Measurements from ENCODE around the gene PTAFR. TPM values are rescaled to one million over a fixed set of nuclear protein-coding genes. Genes with fewer than 3 reads are reported as not detected.

The PTAFR gene
- total RNA-seq, 2 donors from 2014 or later = 2.2 to 3.9 TPM

- H3K9ac ChIP-seq (ENCODE audit: low read depth in 2 of 2, low read length in 2 of 2) = no peak overlapping the region
- intact Hi-C loops (cut with DNase I) = no loop called here
- H3K27ac ChIP-seq = peak overlapping the region; percentile 11
- no peaks in the 10 kb centered on the region for H3K36me3 ChIP-seq
- no peak overlapping the region for H3K4me3 ChIP-seq
- DNase-seq = no peak
- H3K9me3 ChIP-seq = no peaks in the 10 kb centered on the region
- no peaks in the 10 kb centered on the region for H3K27me3 ChIP-seq
- TF ChIP-seq, protein P1, sequence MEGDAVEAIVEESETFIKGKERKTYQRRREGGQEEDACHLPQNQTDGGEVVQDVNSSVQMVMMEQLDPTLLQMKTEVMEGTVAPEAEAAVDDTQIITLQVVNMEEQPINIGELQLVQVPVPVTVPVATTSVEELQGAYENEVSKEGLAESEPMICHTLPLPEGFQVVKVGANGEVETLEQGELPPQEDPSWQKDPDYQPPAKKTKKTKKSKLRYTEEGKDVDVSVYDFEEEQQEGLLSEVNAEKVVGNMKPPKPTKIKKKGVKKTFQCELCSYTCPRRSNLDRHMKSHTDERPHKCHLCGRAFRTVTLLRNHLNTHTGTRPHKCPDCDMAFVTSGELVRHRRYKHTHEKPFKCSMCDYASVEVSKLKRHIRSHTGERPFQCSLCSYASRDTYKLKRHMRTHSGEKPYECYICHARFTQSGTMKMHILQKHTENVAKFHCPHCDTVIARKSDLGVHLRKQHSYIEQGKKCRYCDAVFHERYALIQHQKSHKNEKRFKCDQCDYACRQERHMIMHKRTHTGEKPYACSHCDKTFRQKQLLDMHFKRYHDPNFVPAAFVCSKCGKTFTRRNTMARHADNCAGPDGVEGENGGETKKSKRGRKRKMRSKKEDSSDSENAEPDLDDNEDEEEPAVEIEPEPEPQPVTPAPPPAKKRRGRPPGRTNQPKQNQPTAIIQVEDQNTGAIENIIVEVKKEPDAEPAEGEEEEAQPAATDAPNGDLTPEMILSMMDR (IDR thresholded peaks at IDR 0.05) = no peak
- no peaks in the 10 kb centered on the region for H3K4me1 ChIP-seq
Observed at GRCh38 chr1:28139025-28139712, 37.3 kb downstream of the PTAFR start.

DNA sequence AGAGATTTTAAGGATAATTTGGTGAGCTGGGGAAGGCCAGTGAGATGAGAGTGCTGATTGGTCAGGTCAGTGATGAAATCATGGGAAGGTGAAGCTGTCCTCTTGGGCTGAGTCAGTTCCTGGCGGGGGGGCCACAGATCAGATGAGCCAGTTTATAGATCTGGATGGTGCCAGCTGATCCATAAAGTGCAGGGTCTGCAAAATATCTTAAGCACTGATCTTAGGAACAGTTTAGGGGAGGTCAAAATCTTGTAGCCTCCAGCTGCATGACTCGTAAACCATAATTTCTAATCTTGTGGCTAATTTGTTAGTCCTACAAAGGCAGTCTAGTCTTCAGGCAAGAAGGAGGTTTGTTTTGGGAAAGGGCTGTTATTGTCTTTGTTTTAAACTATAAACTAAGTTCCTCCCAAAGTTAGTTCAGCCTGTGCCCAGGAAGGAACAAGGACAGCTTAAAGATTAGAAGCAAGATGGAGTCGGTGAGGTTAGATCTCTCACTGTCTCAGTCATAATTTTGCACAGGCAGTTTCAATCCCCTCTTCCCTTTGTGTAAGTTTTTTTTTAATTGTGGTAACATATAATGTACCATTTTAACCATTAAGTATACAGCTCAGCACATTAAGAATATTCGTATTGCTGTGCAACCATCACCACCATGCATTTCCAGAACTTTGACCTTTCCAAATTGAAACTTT is 39.4 kb downstream of the PTAFR start:
- TF ChIP-seq, protein P1 (IDR thresholded peaks at IDR 0.05) = no peak
- no peaks in the 10 kb centered on the region for H3K9me3 ChIP-seq
- intact Hi-C loops (cut with DNase I) = no loop called here
- H3K4me3 ChIP-seq = no peak overlapping the region
- no peaks in the 10 kb centered on the region for H3K4me1 ChIP-seq
- H3K9ac ChIP-seq (ENCODE audit: low read depth in 2 of 2, low read length in 2 of 2) = no peak overlapping the region
- no peaks in the 10 kb centered on the region for H3K27me3 ChIP-seq
- no peaks in the 10 kb centered on the region for H3K36me3 ChIP-seq
- H3K27ac ChIP-seq = no peak overlapping the region
- DNase-seq = no peak

DNA sequence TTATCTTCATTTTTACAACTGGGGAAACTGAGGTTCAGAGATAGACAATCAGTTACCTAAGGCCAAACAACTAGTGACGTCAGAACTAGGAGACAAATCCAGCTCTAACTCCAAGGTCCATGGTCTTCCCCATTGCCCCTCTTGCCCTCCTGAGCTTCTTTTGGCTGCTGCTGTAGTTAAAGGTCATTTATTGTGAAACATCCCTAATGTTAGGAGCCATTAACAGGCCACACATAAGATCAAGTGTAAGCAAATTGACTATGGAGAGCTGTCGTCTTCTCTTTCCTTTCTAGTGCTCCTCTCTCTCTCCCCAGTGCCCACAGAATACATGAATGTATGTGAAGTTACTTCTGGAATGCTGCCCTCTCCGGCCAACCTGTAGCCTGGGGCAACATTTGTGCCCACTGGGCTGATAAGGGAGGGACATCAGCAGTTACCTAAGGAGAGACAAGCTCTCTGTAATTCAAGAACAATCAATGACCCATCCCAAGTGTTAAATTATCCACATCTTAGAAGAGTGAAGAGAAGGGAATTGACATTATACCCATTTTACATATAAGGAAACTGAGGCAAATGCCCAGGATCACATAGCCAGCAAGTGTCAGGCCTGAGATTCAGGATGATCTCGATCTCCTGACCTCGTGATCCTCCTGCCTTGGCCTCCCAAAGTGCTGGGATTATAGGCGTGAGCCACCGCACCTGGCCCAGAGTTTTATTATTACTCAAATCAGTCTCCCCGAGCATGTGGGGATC is 40.1 kb downstream of the PTAFR start:
- Histone ChIP-seq H3K4me3 (no peak overlapping the region), H3K4me1 (no peaks in the 10 kb centered on the region), H3K36me3 (no peaks in the 10 kb centered on the region), H3K27ac (no peak overlapping the region), H3K9ac (ENCODE audit: low read depth in 2 of 2, low read length in 2 of 2) (no peak overlapping the region), H3K9me3 (no peaks in the 10 kb centered on the region), H3K27me3 (no peaks in the 10 kb centered on the region)
- intact Hi-C loops (cut with DNase I) = no loop called here
- DNase-seq = no peak
- TF ChIP-seq, protein P1 (IDR thresholded peaks at IDR 0.05) = no peak

- TF ChIP-seq, protein P1 (IDR thresholded peaks at IDR 0.05) = no peak
- Histone ChIP-seq H3K9ac (ENCODE audit: low read depth in 2 of 2, low read length in 2 of 2) (no peak overlapping the region), H3K27ac (peak overlapping the region; percentile 25), H3K4me1 (no peaks in the 10 kb centered on the region), H3K36me3 (no peaks in the 10 kb centered on the region), H3K4me3 (no peak overlapping the region), H3K27me3 (no peaks in the 10 kb centered on the region), H3K9me3 (no peaks in the 10 kb centered on the region)
- intact Hi-C loops (cut with DNase I) = no loop called here
- DNase-seq = no peak
Observed at GRCh38 chr1:28135371-28136168, 40.9 kb downstream of the PTAFR start.

GRCh38 chr1:28134651-28135207 is 41.8 kb downstream of the PTAFR start:
- no peaks in the 10 kb centered on the region for H3K9me3 ChIP-seq
- H3K27ac ChIP-seq = no peak overlapping the region
- TF ChIP-seq, protein P1 (IDR thresholded peaks at IDR 0.05) = no peak
- no peak overlapping the region for H3K4me3 ChIP-seq
- H3K9ac ChIP-seq (ENCODE audit: low read depth in 2 of 2, low read length in 2 of 2) = no peak overlapping the region
- no peaks in the 10 kb centered on the region for H3K4me1 ChIP-seq
- intact Hi-C loops (cut with DNase I) = no loop called here
- H3K27me3 ChIP-seq = no peaks in the 10 kb centered on the region
- H3K36me3 ChIP-seq = no peaks in the 10 kb centered on the region
- DNase-seq = no peak
